Jurkat, Clone E6-1 (cell line): ENCODE data around the gene SLC28A3.
A peak's percentile ranks its signal among the peaks of the same experiment; 100 is the strongest.

Experiments used
- DNase-seq: peaks from one replicate; pipeline ENCODE4 v3.0.0-alpha.2; 2011; ENCODE audit warnings: low read depth, low spot score
- H3K4me3 ChIP-seq: 2 replicates; pipeline ENCODE4 v1.5.1; 2011; ENCODE audit warnings: mild to moderate bottlenecking, low read length, control low read depth, moderate library complexity

The SLC28A3 gene

GRCh38 chr9:84264307-84265029, 76.1 kb downstream of the SLC28A3 start:
- H3K4me3 ChIP-seq = no peak overlapping the region
- DNase-seq = no peak

GRCh38 chr9:84261070-84261746, 79.3 kb downstream of the SLC28A3 start:
- H3K4me3 ChIP-seq = no peak overlapping the region
- peak; percentile 32 for DNase-seq

- H3K4me3 ChIP-seq = no peak overlapping the region
- no peak for DNase-seq
These were observed 82.2 kb downstream of the SLC28A3 start for GRCh38 chr9:84258371-84258770.

- no peak for DNase-seq
- H3K4me3 ChIP-seq = no peak overlapping the region
These were observed 84.9 kb downstream of the SLC28A3 start for GRCh38 chr9:84255696-84256095.

GRCh38 chr9:84254972-84255371, 85.6 kb downstream of the SLC28A3 start:
- no peak for DNase-seq
- H3K4me3 ChIP-seq = no peak overlapping the region

- DNase-seq = no peak
- H3K4me3 ChIP-seq = no peak overlapping the region
These were observed 88.6 kb downstream of the SLC28A3 start for GRCh38 chr9:84251921-84252320.

GRCh38 chr9:84241817-84242373, 98.7 kb downstream of the SLC28A3 start:
- no peak overlapping the region for H3K4me3 ChIP-seq
- no peak for DNase-seq

GRCh38 chr9:84239343-84239742, 101.2 kb downstream of the SLC28A3 start:
- no peak overlapping the region for H3K4me3 ChIP-seq
- no peak for DNase-seq

- no peak for DNase-seq
- no peak overlapping the region for H3K4me3 ChIP-seq
These were observed 101.9 kb downstream of the SLC28A3 start for GRCh38 chr9:84238652-84239051.

GRCh38 chr9:84235511-84235910, 105.0 kb downstream of the SLC28A3 start:
- no peak overlapping the region for H3K4me3 ChIP-seq
- DNase-seq = no peak

- H3K4me3 ChIP-seq = no peak overlapping the region
- DNase-seq = no peak
These were observed 110.0 kb downstream of the SLC28A3 start for GRCh38 chr9:84230355-84231145.

GRCh38 chr9:84229191-84229590, 111.4 kb downstream of the SLC28A3 start:
- no peak overlapping the region for H3K4me3 ChIP-seq
- no peak for DNase-seq

GRCh38 chr9:84228130-84228720, 112.3 kb downstream of the SLC28A3 start:
- H3K4me3 ChIP-seq = no peak overlapping the region
- no peak for DNase-seq

- DNase-seq = no peak
These were observed 114.4 kb downstream of the SLC28A3 start for GRCh38 chr9:84226126-84226525.

More at GRCh38 chr9:84226126-84226525, 114.4 kb downstream of the SLC28A3 start:
- no peak overlapping the region for H3K4me3 ChIP-seq
